NCI-H446 treated with DMSO at 0.1 percent for 48 hours (cell line): ENCODE measurements around the gene TPP1.

Source experiments
- DNase-seq: peaks from one replicate; lab custom pipeline; 2025; lab: John Stamatoyannopoulos, UW

The TPP1 gene

DNA sequence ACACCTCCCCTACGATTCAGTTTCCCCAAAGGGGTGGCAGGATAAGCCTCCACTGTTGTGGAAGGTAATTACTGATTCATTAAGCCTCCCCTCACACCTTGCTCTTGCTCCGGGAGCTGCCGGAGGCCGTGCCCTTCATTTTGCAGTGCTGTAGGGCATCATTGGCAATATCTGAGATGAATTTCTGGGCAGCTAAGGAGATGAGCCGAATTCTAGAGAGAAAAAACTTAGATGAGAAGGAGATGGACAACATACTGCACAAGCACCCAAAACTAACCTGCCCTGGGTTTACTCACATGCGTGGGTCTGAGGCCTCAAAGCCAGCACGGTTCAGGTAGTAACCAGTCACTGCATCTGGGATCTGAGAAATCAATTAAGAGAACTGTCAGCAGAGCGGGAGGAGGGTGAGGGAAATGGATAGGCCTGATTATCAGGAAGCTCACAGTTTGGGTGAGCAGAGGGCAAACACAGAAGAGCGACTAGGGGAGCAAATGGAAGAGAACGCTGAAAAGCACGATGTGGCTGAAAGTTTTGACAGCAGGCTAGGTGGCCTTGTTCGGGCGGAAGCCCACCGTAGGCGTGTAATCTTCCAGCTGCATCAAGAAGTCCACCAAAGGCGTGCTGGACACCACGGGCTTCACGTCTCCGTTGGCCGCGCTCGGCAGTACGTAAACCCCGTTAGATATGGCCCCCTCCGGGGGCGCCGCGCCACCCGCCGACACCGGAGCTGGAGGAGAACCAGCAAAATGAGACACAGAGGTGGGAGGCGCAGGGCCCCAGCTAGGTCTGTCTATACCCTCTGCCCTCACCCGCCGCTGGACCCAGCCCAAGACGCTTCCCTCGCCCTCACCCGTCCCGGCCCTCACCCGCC, 7.9 kb downstream of the TPP1 start:
- DNase-seq: no peak

DNA sequence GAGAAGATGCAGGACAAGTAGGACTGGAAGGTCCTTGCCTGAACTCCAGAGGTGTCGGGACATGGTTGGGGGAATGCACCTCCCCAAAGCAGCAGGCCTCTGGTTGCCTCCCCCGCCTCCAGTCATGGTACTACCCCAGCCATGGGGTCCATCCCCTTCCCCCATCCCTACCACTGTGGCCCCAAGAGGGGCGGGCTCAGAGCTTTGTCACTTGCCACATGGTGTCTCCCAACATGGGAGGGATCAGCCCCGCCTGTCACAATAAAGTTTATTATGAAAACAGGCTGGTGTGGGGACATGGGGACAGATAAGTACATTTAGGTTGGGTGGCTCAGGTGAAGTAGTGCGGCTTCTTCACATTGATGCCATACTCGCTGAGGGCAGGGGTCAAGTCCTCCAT, 8.6 kb downstream of the TPP1 start:
- DNase-seq: no peak

DNA sequence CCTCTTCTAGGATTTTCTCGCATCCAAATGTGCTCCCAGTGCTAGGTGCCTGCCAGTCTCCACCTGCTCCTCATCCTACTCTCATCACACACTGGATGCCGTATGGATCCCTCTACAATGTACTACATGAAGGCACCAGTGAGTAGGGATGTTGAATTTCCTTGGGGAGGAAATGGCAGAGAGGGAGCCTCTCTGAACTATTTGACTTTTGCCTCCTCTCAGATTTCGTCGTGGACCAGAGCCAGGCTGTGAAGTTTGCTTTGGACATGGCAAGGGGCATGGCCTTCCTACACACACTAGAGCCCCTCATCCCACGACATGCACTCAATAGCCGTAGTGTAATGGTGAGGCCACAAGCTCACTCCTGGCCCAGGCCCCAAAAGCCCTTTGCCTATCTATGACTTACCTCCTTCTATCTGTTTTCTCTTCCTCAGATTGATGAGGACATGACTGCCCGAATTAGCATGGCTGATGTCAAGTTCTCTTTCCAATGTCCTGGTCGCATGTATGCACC, 9.7 kb downstream of the TPP1 start:
- DNase-seq: no peak

DNA sequence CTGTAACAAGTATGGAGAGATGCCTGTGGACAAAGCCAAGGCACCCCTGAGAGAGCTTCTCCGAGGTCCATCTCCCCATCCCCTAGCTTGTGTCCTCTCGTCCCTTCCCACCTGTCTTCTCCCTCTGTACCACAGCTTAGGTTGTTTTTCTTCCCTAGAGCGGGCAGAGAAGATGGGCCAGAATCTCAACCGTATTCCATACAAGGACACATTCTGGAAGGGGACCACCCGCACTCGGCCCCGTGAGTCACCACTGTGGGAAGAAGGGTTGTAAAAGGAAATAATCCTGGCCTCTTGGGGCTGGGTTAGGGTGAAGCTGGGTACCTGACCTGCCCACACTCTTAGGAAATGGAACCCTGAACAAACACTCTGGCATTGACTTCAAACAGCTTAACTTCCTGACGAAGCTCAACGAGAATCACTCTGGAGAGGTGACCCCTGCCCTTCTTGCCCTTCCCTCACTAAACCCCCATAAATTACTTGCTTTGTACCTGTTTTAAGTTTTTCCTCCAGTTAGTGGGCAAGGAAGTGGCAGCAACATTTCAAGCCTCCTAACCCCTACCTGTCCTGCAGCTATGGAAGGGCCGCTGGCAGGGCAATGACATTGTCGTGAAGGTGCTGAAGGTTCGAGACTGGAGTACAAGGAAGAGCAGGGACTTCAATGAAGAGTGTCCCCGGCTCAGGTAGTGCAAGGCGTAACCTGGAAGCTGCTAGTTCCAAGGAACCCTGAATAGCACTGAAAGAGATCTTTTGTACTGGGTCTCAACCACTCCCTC, 10.3 kb downstream of the TPP1 start:
- DNase-seq: no peak

DNA sequence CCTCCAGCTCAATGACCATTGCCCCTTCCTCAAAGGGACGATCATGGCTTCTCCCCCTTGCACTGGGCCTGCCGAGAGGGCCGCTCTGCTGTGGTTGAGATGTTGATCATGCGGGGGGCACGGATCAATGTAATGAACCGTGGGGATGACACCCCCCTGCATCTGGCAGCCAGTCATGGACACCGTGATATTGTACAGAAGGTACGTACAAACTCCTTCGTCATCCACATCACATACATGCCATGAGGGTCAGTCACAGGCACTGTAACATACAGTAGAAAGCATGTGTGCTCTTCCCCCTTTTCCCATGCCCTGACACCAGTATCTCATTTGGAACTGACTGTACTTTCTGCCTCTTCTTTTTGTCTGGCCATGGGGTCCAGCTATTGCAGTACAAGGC, 11.2 kb downstream of the TPP1 start:
- DNase-seq: no peak

DNA sequence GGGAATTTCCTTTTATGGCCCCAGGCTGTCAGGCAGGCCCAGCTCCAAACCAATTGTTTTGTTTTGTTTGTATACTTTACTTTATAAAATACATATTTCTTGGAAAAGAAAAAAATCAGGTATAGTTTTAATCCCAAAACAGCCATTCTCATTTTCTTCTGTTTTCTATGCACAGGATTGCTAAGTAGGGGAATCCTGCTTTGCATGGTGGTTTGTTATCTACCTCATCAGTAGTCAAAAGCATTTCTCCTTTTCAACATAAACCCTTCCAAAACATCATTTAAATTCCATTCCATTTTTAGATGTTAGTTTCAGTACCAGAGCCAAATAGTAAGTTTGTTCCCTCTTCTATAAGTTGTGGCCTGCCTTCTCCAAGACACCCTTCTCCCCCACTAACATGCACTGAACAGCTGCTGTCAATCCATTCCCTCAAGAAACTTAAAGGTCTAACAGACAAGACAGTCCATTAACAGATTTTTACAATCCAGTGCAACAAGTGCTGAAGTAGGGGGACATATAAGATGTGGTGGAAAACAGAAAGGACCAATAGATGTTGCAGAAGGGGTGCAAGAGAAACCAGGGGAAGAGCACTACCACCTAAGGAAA, 11.9 kb downstream of the TPP1 start:
- no peak for DNase-seq

DNA sequence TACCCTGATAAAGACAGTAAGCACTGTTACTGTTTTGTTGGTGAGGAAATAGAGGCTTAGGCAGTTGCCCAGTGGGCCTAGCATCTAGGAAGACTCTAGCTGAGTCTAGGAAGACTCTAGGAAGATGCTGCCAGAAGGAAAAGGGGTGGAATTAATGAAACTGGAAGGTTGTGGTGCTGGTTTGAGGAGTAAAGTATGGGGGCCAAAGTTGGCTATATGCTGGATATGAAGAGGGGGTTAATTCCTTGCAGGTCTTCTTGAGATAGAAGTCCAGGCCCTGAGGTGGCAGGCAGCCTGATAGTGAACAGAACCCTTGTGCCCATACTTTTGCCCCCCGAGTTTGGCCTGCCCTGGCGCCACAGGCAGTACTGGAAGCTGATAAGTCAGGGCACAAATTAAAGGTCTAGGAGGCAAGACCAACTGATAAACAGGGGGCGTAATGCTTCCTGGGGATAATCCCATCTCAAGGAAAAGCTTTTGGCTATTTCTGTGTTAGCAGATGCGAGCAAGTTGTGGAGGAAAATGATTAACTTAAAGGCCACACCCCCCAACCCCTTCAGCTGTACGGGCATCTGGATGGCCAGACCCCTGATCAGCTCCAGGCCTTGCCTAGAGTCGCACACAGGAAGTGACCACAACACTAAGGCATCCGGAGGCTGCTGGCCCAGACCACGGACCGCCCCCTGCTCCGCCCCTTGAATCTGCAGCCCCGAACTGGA, 12.6 kb downstream of the TPP1 start:
- DNase-seq: peak; percentile 38

DNA sequence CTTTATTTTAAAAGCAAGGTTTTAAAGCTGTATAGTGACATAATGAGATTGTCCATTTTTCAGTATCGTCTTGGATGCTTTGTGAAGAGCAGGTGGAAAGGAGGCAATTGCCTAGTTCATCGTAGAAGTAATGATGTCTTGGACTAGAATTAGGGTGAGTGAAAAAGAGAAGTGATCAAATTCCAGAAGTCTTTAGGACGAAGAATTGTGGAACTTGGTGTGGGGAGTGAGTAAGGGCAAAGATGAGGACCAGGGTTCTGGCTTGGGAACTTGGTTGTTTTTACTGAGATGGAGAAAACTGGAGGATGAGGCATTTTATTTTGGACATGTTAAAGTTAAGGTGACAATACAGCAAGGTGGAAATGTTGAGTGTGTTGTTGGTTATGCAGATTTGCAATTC, 14.4 kb downstream of the TPP1 start:
- DNase-seq: no peak

DNA sequence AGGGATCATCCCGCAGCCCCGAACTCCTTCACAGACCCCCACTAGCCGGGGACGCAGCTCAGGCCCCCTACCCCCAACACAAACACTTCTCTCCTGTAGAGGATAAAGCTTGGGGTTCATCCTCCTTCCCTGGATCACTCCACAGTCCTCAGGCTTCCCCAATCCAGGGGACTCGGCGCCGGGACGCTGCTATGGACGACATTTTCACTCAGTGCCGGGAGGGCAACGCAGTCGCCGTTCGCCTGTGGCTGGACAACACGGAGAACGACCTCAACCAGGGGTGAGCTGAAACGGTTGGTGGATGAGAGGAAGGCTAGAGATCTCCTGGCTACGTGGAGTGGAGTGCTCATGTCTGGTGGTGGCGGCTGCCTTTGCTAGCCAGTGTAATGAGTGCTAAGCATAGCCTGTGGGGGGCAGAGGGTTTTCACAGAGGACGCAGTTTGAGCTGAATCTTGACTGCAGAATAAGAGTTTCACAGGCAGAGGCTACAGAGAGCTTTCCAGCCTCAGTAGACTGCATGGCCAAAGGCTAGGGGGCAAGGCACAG, 15.1 kb downstream of the TPP1 start:
- no peak for DNase-seq

DNA sequence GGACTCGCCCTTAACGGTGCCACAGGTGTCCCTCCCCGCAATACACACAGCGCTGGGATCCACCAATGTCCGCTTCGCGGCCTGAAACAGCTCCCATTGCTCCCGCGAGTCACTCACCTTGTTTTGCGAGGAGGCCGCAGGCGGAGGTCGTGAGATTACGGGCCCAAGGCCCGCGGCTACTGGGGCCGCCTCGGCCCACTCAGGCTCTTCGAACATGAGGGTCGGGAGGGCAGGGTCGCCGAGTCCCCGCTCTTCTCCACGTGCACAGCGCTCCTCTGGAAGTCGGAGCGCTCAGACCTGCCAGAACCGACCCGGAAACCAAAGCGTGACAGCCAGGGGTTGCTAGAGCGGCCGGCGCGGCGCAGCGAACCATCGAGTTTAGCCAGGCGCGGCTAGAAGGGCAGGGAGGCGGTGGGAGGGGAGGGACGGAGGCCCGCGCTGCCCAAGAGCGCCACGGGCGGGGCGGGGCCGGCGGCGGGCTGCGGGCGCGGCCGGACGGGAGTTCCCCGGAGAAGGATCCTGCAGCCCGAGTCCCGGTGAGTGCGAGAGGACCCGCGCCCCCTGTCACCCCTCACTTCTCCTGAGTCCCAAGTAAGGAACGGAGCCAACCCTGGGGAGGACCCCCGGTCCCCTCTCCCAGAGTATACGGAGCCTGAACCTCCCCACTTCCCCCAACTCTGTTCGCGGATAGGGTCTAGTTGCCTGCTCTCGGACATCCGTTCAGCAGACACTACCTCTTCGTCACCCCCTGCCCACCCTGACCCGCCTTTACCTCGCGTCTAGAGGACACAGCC, 15.7 kb downstream of the TPP1 start, which contains the start of the genes ILK and RRP8:
Gene ILK (plus strand): TSS at position 488 of the 794 bp plus-strand sequence. CDS start 498 bp downstream, outside the sequence.
Gene RRP8 (minus strand): TSS at position 330 of the 794 bp plus-strand sequence. CDS start 114 bp downstream, at position 216.
- peak; percentile 66 for DNase-seq

DNA sequence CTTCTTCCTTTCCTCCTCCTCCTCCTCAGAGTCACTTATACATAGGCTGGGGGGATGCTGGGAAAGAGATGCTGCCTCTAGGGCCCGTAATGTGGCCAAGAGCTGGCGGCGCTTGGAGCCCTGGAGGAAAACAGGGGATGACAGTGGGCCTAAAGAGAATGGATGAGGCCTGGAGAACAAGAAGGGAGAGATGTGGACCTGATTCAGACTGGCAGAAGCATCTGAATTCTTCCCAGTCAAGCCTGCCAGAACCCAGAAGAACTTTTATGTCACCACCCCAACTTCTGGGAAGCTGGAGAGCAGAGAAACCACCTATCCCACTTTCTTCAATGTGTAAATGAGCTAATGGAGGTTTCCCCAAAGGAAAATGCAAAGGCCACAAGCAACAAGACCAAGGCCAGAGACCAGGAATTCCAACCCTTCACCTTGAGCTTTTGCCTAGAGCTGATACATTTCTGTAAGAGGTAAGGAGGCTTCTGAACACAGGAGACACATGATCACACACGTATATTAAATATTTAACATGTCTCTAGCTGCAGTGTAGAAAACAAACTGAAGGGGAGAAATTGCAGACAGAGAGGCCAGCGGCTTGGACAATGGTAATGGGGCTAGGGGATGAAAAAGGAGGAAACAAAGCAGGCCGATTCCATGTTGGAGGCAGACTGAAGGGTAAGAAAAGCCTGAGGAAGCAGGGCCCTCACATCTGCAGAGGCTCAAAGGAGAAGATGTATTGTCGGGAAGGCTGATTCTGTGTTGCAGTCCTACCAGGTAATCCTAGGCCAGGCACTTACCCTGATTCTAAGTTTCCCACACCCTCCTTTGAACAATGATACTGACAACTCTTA, 16.9 kb downstream of the TPP1 start:
- DNase-seq: no peak

DNA sequence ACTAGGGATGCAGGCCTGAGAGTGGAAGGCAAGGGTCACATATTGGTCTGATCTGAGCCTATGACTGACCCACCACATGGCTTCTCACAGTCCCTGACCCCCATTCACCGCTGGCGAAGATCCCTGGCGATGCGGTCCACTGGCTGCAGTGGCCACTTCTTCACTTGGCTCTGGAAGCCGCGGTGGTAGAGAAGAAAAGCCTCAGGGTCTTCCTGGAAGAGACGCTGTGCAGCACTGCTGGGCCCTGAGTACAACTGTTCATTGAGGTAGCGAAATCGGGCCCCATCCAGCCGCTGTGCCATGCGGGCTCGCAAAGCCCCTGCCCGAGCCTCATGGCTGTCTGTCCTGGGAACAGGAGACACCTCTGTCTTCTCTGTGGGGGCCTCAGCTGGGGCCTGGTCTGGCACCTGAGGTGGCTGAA, 18.2 kb downstream of the TPP1 start:
- DNase-seq: no peak

DNA sequence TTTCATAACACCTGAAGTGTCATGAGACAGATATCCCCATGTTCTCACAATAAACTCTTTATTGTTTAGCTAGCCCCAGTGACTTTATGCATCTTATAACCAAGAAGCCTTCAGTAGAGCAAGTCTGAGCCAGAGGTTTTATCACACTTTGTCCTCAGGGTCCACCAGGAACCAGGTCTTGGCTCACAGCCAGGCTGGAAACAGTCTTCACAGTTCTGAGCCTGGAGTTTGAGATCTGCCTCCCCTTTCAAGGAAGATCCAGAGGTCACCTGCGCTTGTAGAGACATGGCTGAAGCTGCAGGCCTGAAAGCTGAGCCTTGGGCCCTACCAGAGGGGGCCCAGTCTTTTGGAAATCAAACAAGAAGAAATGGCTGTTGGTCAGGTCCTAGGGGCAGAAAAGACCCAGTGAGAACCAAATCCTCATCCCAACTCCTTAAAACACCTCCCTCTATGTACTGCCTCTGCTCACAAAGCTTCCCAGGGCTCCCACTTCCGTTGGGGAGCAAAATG, 19.3 kb downstream of the TPP1 start:
- DNase-seq: no peak

DNA sequence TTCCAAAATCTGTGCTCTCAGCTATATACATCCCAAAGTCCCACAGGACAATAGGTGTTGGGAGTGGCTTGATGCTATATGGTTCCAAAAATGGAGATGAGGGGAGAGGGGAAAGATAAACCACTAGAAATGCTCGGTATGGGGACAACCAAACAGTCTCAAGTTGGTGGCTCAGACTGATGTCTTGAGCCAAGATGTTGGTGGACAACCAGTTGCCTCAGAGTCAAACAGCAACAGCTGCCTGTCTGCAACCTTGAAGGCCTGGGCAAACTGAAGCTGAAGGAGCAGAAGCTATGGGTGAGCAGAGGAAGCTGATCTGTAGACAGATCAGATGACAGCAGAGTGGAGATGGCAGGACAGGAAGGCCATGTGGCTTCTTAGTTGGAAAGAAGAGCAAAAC, 19.8 kb downstream of the TPP1 start:
- no peak for DNase-seq

DNA sequence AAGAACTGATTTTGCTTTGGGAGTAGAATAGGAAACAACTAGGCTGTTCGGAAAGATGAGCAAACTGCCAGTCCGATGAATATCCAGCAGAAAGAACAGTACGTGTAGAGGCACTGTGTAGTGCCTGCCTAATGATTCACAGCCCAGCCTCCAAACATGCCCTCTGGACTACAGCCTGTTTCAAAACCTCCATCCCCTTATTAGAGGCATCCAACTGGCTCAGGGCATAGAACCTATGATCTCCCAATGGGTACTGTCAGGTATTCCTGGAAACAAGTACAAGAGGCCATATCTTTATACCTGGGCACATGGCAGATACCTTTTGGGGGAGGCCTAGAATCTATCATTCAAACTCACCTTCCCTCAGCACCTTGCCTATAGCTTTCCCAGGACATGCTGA, 20.7 kb downstream of the TPP1 start:
- DNase-seq: no peak

DNA sequence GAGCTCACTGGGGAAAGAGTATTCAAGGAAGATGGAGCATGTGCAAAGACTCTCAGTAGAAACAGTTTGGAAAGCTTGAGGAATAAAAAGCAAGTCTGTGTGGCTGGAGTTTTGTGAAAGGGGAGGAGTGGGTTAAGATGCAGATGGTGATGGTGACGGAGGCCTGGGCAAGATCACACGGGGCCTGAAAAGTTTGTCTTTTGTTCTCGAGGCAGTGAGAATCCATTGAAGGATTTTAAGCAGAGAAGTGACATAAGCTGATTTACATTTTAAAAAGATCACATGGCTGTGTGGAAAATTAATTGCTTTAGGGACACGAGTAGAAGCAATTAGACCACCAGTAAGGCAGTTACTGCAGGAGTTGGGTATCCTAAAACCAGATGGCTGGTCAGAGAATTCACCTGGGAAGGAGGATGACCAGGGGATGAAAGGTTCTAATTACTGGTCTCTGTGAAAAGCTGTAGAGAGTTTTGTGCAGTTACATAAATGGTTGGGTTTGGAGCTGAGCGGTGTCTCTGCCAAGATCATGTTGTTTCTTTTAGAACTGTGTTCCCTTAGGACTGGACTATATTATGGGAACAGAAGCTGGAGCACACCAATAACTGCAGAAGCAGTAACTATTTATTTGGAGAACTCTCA, 22.9 kb downstream of the TPP1 start:
- DNase-seq: no peak

DNA sequence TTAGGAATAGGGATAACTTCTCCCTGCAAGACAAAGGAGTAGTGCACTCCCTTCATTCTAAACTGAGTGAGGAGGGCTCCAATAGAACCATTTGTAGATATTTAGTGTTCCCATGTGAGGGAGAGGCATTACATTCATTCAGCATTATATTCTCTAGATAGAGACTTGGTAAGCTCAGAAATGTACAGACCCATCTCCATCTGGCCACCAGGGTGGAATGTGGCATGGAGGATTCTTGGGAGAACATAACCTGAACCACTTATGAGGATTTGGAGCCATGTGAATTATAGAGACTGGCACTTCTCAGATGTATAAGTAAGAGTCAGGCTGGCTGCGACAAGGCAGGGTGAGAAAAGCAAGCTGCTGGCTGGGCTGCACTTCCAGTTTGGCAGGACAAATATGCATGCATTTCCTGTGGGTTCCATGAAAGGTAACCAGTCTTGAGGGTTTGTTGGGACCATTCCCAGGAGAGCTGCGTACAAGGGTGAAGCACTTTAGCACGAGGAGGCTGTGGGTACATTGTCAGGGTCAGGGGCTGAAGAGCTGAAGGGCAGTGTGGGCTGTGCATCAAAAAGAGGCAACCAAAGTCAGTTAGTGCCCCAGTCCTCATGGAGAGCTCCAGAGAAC, 25.0 kb downstream of the TPP1 start:
- no peak for DNase-seq

DNA sequence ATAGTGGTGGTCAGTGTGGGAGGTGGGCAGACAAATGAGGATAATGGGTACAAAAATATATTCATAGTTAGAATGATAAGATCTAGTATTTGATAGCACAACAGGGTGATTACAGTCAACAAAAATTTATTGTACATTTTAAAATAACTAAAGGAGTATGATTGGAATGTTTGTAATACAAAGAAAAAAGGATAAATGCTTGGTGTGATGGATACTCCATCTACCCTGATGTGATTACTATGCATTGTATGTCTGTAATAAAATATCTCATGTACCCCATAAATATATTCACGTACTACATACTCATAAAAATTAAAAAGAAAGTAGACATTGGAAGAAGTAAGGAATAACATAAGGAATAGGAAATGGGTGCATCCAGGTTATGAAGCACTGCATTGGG, 31.2 kb downstream of the TPP1 start:
- DNase-seq: no peak
